Immature natural killer cell (primary cell): ENCODE data around the gene DIP2B. TPM values are rescaled to one million over a fixed set of nuclear protein-coding genes. Genes with fewer than 3 reads are reported as not detected.

ENCODE experiments used
- DNase-seq, 3 donors: peaks; one replicate each; pipeline ENCODE4 v3.0.0; 2022; ENCODE audit warnings: mixed read lengths in 1 of 3
- H3K27ac Mint-ChIP-seq, 6 donors: one replicate each; pipeline ENCODE4 v1.8.0; 2020; ENCODE audit warnings: mixed read lengths in 6 of 6, mild to moderate bottlenecking in 5 of 6, inconsistent platforms in 4 of 6, moderate library complexity in 3 of 6
- H3K27me3 Mint-ChIP-seq, 3 donors: one replicate each; pipeline ENCODE4 v1.8.0; 2020 to 2021; ENCODE audit warnings: low read depth in 3 of 3, mild to moderate bottlenecking in 3 of 3, mixed read lengths in 3 of 3, moderate library complexity in 3 of 3, inconsistent platforms in 1 of 3
- H3K36me3 Mint-ChIP-seq, 3 donors: one replicate each; pipeline ENCODE4 v1.8.0; 2020; ENCODE audit warnings: mixed read lengths in 3 of 3, inconsistent platforms in 2 of 3, mild to moderate bottlenecking in 2 of 3
- H3K4me1 Mint-ChIP-seq, 2 donors: one replicate each; pipeline ENCODE4 v1.8.0; 2020; ENCODE audit warnings: inconsistent platforms in 2 of 2, mild to moderate bottlenecking in 2 of 2, mixed read lengths in 2 of 2, moderate library complexity in 1 of 2
- H3K4me3 Mint-ChIP-seq, 5 donors: one replicate each; pipeline ENCODE4 v1.8.0; 2020; ENCODE audit warnings: mild to moderate bottlenecking in 5 of 5, mixed read lengths in 5 of 5, inconsistent platforms in 3 of 5, moderate library complexity in 3 of 5
- H3K9me3 Mint-ChIP-seq, 6 donors: one replicate each; pipeline ENCODE4 v1.8.0; 2020; ENCODE audit warnings: mild to moderate bottlenecking in 6 of 6, mixed read lengths in 6 of 6, inconsistent platforms in 4 of 6, moderate library complexity in 3 of 6
- polyA plus RNA-seq, 3 donors: library from polyadenylated mRNA; unstranded; fragments of 300-500 nt; fragmentation: Illumina TruSeq; gene quantifications; one replicate each; pipeline ENCODE4 v1.2.3, GENCODE V29; 2021

Gene DIP2B
- polyA plus RNA-seq, 3 donors from 2014 or later = 2.0 to 7.2 (median 3.4) TPM

DNA sequence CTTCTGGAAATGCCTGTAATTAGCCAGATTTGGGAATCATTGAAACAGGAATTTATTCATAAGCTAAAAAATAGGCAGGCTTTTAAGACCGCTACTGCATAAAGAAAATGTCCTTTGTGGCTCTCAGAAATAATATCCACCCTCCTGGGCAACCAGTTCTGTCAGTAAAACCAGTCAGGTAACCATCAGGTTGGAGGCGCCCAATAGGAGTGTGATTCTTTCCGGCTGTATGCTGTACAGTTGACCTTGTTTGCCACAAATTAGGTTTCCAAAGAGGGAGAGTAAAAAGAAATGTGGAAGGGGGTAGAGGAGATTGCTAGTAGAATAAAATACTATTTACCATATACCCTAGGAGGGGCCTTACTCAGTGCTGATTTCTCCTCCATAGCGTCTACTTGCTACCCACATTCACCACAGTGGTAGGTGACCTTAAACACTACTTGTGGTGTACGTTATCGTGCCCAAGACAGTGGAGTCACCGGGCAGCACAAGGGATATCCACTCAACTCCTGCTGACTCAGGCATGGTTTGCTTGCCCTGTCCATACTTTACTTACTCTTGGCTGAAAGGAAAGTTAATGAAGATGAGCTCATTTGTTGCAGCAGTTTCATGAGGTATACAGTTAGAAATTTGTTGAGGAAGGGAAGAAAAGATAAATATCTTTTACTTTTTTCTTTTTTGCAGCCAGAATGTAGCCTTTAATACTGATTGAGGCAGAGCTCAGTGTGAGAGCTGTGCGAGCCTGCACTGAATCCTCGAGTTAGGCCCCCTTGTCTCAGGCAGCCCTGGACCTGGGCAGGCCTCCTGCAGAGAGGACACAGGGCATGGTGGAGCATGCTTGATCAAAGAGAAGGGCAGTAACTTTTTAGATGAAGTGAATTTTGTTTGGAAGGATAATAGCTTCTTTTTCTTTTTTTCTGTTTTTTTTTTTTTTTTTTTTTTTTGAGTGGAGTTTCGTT is 76.7 kb downstream of the DIP2B start:
- Mint-ChIP-seq H3K4me1 (peaks cover 20 to 22% of the 10 kb centered on the region in 2 donors), H3K27ac (peak overlapping the region in 1 of 6 donors; percentile 34), H3K9me3 (no peaks in the 10 kb centered on the region), H3K4me3 (peak overlapping the region in 1 of 5 donors; percentile 18), H3K36me3 (no peaks in the 10 kb centered on the region), H3K27me3 (no peaks in the 10 kb centered on the region)
- DNase-seq = no peak

DNA sequence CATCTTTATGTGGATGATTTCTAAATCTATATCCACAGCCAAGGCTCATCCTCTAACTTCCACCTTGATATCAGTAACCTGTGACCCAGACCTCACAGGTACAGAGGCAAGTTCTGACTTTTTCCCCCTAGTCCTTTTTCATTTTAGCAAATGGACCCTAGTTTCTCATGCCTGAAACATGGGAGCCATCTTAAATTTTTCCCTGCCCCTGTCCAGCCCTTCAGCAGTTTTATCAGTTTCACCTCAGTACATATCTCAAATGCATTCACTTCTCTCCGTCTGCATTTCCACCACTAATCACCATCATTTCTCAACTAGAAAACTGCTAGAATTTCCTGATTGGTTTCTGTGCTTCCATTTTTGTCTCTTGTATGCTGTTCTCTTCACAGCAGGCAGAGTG is 79.3 kb downstream of the DIP2B start:
- H3K36me3 Mint-ChIP-seq = no peaks in the 10 kb centered on the region
- no peak overlapping the region for H3K4me3 Mint-ChIP-seq
- no peaks in the 10 kb centered on the region for H3K27me3 Mint-ChIP-seq

DNA sequence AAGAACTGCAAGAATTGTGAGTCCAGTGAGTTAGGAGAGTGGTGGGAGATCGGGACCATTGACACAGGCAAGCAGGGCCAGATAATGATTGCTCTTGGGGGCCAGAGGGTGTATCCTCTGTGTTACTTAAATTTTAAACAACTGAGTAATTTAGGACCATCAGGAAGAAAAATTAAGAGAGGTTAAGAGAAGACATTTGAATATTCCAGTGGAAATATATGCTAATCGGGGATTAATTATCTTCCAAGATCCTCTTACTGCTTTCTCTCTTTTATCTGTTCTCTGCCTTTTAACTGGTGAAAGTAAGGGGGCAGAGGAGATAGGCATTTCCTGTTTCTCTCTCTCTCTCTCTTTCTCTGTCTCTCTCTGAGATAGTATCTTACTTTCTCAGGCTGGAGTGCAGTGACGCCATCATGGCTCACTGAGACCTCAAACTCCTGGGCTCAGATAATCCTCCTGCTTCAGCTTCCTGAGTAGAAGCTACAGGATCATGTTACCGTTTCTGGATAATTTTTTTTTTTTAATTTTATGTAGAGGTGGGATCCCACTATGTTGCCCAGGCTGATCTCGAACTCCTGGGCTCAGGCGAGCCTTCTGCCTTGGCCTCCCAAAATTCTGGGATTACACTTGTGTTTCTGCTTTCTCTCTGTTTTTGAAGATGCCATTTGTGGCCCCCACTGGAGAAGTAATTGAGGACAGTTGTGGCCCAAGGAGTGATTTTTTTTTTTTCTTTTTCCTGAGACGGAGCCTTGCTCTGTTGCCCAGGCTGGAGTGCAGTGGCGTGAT is 85.1 kb downstream of the DIP2B start:
- H3K4me3 Mint-ChIP-seq = no peak overlapping the region
- no peaks in the 10 kb centered on the region for H3K9me3 Mint-ChIP-seq
- peaks cover 20 to 21% of the 10 kb centered on the region in 2 donors for H3K4me1 Mint-ChIP-seq
- peak overlapping the region in 4 of 6 donors; percentile 8 to 53 (median 32) for H3K27ac Mint-ChIP-seq
- DNase-seq = no peak
- no peaks in the 10 kb centered on the region for H3K36me3 Mint-ChIP-seq
- peaks cover 0 to 1% (median 0%) of the 10 kb centered on the region in 3 donors for H3K27me3 Mint-ChIP-seq

More for the DNA sequence above, 79.3 kb downstream of the DIP2B start:
- no peak overlapping the region for H3K27ac Mint-ChIP-seq
- no peaks in the 10 kb centered on the region for H3K9me3 Mint-ChIP-seq
- no peak for DNase-seq
- H3K4me1 Mint-ChIP-seq = peaks cover 25 to 26% of the 10 kb centered on the region in 2 donors

DNA sequence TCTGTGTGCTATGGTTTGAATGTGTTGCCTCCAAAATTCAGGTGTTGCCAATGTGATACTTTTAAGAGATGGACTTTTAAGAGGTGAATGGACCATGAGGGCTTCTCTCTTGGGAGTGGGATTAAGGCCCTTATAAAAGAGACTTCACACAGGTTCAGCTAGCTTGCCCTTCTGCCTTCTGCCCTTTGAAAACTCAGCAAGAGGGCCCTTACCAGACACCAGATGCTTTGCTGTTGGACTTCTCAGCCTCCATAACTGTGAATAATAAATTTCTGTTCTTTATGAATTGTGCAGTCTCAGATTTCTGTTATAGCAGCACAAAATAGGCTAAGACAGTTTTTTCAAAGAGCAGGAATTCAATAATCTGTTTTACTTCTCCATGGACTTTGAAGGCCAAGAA is 86.1 kb downstream of the DIP2B start:
- Mint-ChIP-seq H3K27ac (no peak overlapping the region), H3K4me1 (peaks cover 20 to 21% of the 10 kb centered on the region in 2 donors), H3K9me3 (no peaks in the 10 kb centered on the region), H3K36me3 (no peaks in the 10 kb centered on the region), H3K27me3 (peaks cover 0 to 1% (median 0%) of the 10 kb centered on the region in 3 donors), H3K4me3 (no peak overlapping the region)
- DNase-seq = no peak

DNA sequence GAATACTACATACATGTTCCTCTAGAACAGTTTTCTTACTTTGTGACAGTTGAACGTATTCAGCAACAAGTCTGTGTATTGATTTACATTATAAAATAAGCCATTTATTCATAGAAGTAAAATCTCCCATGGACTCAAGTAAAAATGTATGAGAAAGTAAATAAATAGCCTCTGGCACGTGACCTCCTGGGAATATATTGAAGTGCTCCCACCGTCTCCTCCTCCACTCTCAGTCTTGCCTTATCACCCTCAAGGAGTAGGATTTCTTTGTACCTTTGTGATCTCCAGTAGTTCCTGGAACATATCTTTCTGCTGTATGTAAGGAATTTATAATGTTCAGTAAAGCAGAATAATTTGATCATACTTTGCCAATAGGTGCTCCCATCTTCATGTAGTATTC is 90.9 kb downstream of the DIP2B start:
- H3K36me3 Mint-ChIP-seq = no peaks in the 10 kb centered on the region
- H3K27ac Mint-ChIP-seq = no peak overlapping the region
- no peaks in the 10 kb centered on the region for H3K9me3 Mint-ChIP-seq
- no peak overlapping the region for H3K4me3 Mint-ChIP-seq
- no peak for DNase-seq
- peaks cover 23 to 30% of the 10 kb centered on the region in 2 donors for H3K4me1 Mint-ChIP-seq
- no peaks in the 10 kb centered on the region for H3K27me3 Mint-ChIP-seq

DNA sequence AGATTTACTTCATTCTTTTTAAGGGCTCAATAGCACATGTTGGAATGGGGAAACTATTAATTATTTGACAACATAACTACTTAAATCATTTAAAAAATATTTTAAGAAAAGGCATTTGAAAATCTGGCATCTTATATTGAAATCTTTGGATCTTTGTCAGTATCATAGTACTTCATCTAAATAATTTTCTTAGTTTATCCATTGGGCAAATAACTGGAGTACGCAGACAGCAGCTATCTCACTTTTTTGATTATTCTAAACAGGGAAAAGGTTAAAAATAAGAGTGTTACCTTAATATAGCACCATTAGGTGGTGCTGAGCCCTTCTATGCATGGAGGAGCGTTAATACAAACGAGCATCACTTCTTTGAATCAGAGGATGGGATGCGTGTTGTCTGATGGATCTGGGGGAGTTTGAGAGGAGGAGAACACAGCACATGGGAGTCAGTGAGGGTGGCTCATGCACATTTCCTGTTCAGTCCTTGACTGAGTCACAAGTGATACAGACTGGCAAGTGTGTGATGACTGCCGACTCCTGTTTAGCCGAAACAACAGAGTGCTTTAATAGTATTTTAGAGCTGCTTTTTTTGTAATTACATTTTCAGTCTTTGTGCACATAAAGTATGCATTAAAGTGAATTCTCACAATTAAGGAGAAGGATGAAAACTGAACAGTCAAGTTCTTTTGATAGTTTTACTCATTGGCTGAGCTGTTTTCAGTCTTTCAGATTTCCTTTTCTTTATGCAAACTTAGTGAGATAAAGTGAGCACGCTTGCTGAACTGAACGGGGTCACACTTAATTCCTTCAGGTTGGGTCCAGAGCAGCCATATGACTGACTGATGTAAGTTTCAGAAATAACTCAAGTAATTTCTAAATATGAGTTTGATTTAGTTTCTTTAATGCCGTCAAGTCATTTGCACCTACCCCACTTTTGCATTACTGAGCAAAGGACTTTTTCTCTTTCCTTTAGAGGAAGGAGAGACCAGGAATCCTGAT is 92.7 kb downstream of the DIP2B start:
- Mint-ChIP-seq H3K4me1 (peaks cover 29 to 40% of the 10 kb centered on the region in 2 donors), H3K9me3 (no peaks in the 10 kb centered on the region), H3K27me3 (no peaks in the 10 kb centered on the region), H3K4me3 (peak overlapping the region in 2 of 5 donors; percentile 24 to 56), H3K27ac (peak overlapping the region in 5 of 6 donors; percentile 1 to 32 (median 15)), H3K36me3 (no peaks in the 10 kb centered on the region)
- DNase-seq = peak in 1 of 3 donors; percentile 7

DNA sequence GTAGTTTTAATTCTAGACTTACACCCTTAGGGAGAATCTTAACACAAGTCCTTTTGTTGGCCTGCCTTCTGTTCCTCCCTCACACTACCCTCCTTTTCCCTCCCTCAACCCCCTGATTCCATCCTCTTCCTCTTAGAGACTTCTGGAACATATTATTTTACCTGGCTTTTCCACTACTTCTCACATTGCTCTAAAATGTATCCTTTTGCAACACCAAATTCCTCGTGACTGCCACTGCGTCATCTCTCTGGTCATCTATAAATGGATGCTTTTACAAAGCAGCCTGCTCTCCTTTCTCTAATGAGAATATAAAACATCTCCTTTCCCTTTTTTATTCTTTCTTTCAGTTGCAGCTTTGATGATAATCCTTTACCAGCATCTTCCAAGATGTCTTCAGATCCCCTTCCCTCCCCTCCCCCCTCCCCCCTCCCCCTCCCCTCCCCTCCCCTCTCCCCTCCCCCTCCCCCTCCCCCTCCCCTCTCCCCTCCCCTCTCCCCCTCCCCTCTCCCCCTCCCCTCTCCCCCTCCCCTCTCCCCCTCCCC is 93.6 kb downstream of the DIP2B start:
- H3K27ac Mint-ChIP-seq = peak overlapping the region in 2 of 6 donors; percentile 2 to 48
- no peaks in the 10 kb centered on the region for H3K36me3 Mint-ChIP-seq
- no peaks in the 10 kb centered on the region for H3K9me3 Mint-ChIP-seq
- peaks cover 29 to 40% of the 10 kb centered on the region in 2 donors for H3K4me1 Mint-ChIP-seq
- DNase-seq = no peak
- no peaks in the 10 kb centered on the region for H3K27me3 Mint-ChIP-seq
- H3K4me3 Mint-ChIP-seq = peak overlapping the region in 1 of 5 donors; percentile 50

DNA sequence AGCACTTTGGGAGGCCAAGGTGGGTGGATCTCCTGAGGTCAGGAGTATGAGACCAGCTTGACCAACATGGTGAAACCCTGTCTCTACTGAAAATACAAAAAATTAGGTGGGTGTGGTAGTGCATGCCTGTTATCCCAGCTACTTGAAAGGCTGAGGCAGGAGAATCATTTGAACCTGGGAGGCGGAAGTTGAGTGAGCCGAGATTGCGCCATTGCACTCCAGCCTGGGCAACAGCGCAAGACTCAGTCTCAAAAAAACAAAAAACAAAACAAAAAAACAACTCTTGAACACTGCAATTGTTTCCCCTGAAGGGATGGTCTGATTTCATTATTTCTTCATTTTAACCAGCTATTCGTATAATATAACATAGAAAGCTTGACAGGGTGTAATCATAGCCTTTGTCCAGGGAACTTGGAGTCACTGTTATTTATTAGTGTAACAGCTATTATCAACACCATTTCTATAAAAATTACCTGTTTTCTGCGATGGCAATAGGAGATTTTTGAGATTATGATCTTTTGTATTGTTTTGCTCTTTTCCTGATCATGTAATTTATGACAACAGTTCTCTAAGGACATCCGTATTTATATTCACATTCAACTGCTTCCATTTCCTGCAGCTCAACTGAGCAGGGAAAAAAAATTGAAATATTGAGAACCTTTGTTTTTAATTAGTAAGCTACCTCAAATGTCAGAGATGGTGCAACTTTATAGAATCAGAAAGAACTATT is 94.7 kb downstream of the DIP2B start:
- no peak overlapping the region for H3K27ac Mint-ChIP-seq
- no peaks in the 10 kb centered on the region for H3K27me3 Mint-ChIP-seq
- H3K4me1 Mint-ChIP-seq = peaks cover 26 to 40% of the 10 kb centered on the region in 2 donors
- no peaks in the 10 kb centered on the region for H3K36me3 Mint-ChIP-seq
- no peak overlapping the region for H3K4me3 Mint-ChIP-seq
- no peaks in the 10 kb centered on the region for H3K9me3 Mint-ChIP-seq
- no peak for DNase-seq

DNA sequence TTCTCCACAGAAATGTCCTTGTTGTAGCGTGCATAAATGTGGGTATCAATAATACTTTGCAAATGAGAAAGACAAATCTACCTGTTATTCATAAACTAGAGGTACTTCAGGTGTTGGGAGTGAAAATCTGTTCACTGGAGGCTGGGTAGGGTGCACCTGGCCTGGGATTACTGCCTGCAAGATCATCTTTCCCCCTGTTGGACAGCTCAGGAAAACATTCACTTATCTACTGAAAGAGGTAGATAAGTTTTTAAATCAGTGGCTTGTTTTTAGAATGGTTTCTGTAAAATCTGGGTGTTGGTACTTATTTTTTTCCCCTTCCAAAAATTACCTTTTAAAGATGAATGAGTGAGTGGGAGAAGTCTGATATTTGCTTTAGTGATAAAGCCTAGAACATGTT is 95.6 kb downstream of the DIP2B start:
- DNase-seq = no peak
- H3K4me1 Mint-ChIP-seq = peaks cover 26 to 40% of the 10 kb centered on the region in 2 donors
- peak overlapping the region in 1 of 6 donors; percentile 47 for H3K27ac Mint-ChIP-seq
- H3K9me3 Mint-ChIP-seq = no peaks in the 10 kb centered on the region
- no peaks in the 10 kb centered on the region for H3K36me3 Mint-ChIP-seq
- no peaks in the 10 kb centered on the region for H3K27me3 Mint-ChIP-seq
- H3K4me3 Mint-ChIP-seq = no peak overlapping the region

DNA sequence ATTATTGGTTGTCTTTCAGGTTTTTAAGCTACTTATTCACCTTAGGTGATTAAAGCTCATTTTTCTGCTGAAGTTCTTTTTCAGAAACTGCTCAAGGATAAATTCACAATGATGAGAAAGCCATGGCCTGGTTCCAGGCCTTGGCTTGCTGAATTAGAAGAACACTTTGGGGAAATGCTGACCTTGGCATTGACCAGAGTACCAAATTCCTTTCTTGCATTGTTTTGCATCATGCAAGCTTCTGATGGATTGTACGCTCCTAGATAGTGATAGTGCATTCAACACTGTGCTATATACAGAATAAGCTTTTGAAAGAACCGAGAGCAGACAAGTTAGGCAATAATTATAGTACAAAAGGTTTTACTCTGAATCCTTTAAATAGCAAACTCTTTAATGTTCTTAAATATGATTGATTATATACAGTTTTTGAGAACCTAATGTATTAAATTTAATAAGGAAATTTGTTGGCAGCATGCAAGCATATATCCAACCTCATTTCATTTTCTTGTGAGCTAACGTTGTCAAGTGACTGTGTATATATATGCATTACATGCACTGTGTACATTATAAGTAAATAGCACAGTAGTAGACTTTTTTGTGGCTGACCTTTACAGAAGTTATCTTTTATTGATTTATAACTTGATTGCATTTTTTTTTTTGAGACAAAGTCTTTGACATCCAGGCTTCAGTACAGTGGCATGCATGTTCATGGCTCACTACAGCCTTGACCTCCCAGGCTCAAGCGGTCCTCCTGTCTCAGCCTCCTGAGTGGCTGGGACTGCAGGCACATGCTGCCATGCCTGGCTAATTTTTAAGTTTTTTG is 99.2 kb downstream of the DIP2B start:
- Mint-ChIP-seq H3K27ac (no peak overlapping the region), H3K9me3 (no peaks in the 10 kb centered on the region), H3K27me3 (no peaks in the 10 kb centered on the region), H3K36me3 (no peaks in the 10 kb centered on the region), H3K4me3 (no peak overlapping the region), H3K4me1 (peaks cover 18 to 40% of the 10 kb centered on the region in 2 donors)
- no peak for DNase-seq

DNA sequence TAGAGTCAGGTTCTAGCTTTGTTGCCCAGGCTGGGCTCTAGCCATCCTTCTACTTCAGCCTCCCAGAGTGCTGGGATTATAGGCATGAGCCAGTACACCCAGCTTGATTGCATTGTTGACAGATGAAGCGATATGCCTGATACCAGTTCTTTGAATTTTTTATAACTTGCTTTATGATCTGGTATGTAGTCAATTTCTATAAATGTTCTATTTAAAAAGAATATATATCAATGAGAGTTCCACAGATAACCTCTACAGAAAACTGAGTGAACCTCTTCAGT is 99.8 kb downstream of the DIP2B start:
- no peaks in the 10 kb centered on the region for H3K36me3 Mint-ChIP-seq
- no peak overlapping the region for H3K27ac Mint-ChIP-seq
- no peak overlapping the region for H3K4me3 Mint-ChIP-seq
- H3K9me3 Mint-ChIP-seq = no peaks in the 10 kb centered on the region
- H3K27me3 Mint-ChIP-seq = no peaks in the 10 kb centered on the region
- H3K4me1 Mint-ChIP-seq = peaks cover 19 to 42% of the 10 kb centered on the region in 2 donors
- no peak for DNase-seq
